NCI-H187 (cell line): ENCODE measurements around the gene SNORC.

Experiments used
- DNase-seq, 2 experiments: peaks; one replicate each; lab custom pipeline; 2025; lab: John Stamatoyannopoulos, UW

SNORC gene

DNA sequence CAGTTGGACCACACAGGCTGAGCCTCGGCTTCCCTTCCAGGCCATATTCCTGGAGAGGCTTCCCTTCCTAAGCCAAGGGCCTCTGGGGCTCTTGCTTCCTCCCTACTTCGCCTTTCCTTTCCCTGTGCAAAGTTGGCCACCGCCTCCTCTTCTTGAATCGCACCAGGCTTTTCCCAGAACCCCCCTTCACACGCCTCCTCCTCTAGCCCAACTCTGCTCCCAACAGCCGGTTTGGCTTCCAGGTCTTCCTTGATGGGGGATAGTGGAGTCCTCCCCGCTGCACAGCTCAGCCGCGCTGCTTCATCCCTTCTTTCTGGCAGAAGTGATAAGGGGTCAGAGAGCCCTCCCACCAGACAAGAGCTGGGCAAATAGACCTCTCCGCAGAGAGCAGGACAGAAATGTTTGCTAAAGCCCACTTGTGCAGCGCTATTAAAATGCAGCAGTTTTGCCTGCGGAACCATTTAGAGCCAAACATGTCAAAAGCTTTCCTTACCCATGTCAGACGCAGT, 56.4 kb downstream of the SNORC start:
- no peak for DNase-seq

DNA sequence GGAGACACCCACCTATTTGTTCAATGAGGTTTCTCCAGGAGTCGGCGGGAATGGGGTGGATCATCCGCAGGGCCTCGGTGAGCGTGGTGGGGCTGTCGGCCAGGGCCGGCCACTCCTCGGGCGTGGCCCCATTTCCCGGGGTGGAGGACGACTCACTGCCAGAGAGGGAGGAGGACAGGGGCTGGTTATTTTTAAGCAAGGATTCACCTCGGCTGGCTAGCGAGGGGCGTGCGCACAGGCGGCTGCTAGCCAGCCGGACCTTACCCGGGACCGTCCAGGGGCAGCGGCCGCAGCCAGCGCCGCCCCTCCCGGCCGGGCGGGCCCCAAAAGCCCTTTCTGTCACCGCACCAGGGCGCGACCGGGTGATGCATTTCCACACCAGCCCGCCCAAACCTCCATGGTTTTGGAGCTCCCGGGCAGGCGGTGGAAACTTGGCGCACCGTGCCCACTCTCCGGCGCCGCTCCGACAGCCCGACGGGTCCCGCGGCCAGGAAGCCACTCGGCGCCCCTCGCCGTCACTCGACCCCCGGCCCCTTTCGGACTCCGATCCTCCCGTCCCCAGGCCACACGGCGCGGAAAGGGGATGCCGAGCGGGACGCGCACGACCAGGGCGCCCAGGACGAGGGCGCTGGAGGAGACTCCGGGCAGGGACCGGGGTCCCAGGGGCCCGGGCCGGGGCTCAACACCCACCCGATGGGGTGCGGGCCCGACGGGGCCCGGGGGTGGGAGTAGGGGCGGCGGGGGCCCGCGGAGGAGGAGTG, 57.1 kb downstream of the SNORC start:
- no peak for DNase-seq

DNA sequence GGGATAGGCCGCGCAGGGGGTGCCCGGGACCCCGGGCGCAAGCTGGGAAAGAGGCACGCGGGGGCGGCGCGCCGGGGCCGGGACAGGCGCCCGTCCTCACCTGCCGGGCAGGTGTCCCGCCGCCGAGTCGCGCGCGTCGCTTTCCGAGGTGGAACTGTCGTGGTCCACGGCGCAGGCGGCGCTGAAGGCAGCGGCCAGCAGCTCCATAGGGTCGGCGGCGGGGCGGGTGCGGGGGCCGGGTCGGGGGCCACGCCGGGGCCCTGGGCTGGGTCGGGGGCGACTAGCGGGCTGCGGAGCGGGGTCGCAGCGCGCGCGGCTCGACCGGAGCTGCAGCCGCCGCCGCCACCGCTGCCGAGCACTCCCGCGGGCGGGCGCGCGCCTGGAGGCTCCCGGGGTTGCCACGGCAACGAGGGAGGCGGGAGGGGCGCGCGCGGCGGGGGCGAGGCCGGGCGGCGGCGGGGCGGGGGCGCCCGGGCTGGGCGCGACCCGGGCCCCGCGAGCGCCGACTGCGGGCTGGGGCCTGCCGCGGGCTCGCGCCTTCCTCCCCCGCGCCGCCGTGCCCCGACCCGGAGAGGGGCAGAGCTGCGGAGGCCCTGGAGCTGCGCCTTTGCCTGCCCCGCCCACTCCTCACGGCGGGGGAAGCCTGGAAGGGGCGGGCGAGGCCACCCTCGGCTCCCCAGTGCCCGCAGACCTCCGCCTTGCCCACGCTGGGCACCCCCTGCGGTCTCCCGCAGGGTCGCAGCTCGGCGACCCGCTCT, 57.9 kb downstream of the SNORC start:
- no peak for DNase-seq
